Measurements from ENCODE around the gene PDE6H. TPM values are rescaled to one million over a fixed set of nuclear protein-coding genes. Genes with fewer than 3 reads are reported as not detected.

Gene PDE6H
- polyA plus RNA-seq, 2 of the 4 experiments (the other 2 are of a cell fraction): not detected

GRCh38 chr12:14974633-14975032 lies 1.8 kb downstream of the PDE6H start:
- FAIRE-seq: no peak
- WGBS (ENCODE audit: missing lambda C conversion rate): 38% methylated on average over 3 of the region's 3 CpGs
- TF ChIP-seq CHD2 (IDR thresholded peaks at IDR 0.05; ENCODE audit: low read length, partially characterized antibody): no peak
- TF ChIP-seq JUN (IDR thresholded peaks at IDR 0.05): no peak
- TF ChIP-seq RFX5 (IDR thresholded peaks at IDR 0.05): no peak
- TF ChIP-seq REST (IDR thresholded peaks at IDR 0.05): no peak
- TF ChIP-seq CBX8 (IDR thresholded peaks at IDR 0.05): no peak
- no peak for TF ChIP-seq BHLHE40 (IDR thresholded peaks at IDR 0.05; ENCODE audit: low read depth, low read length)
- TF ChIP-seq ATOH8 (CRISPR knock-in tag; IDR thresholded peaks at IDR 0.05; ENCODE audit: low read depth): no peak
- H3K9me3 ChIP-seq: no peaks in the 10 kb centered on the region
- H3K4me1 ChIP-seq: 0 out of 3 replicates have a peak, but pooled peaks cover 3% of the 10 kb centered on the region
- CTCF ChIA-PET: interaction anchor here (1.0 kb wide), 1 partner anchor 21 kb away, joined by 3 read pairs; no protein-coding TSS in a partner anchor
- H3K27ac ChIP-seq: no peak overlapping the region
- no peak for ATAC-seq
- H3K4me3 ChIP-seq: no peak overlapping the region
- no peak for DNase-seq (ENCODE audit: low read depth in 1 of 2, low spot score in 1 of 2)
- no peak overlapping the region for H3K4me2 ChIP-seq
- POLR2A ChIA-PET: no interaction called here

GRCh38 chr12:14975457-14975856 lies 2.6 kb downstream of the PDE6H start:
- H3K4me3 ChIP-seq: no peak overlapping the region
- no peak overlapping the region for H3K4me2 ChIP-seq
- H3K27ac ChIP-seq: no peak overlapping the region
- 80% methylated on average over 4 of the region's 4 CpGs for WGBS (ENCODE audit: missing lambda C conversion rate)
- POLR2A ChIA-PET: no interaction called here
- no peaks in the 10 kb centered on the region for H3K9me3 ChIP-seq
- DNase-seq (ENCODE audit: low read depth in 1 of 2, low spot score in 1 of 2): no peak
- 0 out of 3 replicates have a peak, but pooled peaks cover 2% of the 10 kb centered on the region for H3K4me1 ChIP-seq
- no peak for FAIRE-seq
- TF ChIP-seq TFCP2L1 (CRISPR knock-in tag; IDR thresholded peaks at IDR 0.05) (no peak), MAX (IDR thresholded peaks at IDR 0.05) (no peak), HOXB13 (CRISPR knock-in tag; IDR thresholded peaks at IDR 0.05; ENCODE audit: low read depth) (no peak)
- no peak for ATAC-seq
- CTCF ChIA-PET: interaction anchor here (0.6 to 1.6 kb wide), 3 partner anchors 20 to 246 kb away, joined by 3 to 4 read pairs (median 3); partner anchors contain the start of gene RERG

GRCh38 chr12:14976658-14977057 lies 3.8 kb downstream of the PDE6H start:
- Histone ChIP-seq H3K9me3 (no peaks in the 10 kb centered on the region), H3K27ac (no peak overlapping the region), H3K4me2 (no peak overlapping the region), H3K4me1 (no peaks in the 10 kb centered on the region), H3K4me3 (no peak overlapping the region)
- no peak for DNase-seq (ENCODE audit: low read depth in 1 of 2, low spot score in 1 of 2)
- TF ChIP-seq HOXA7 (CRISPR knock-in tag; IDR thresholded peaks at IDR 0.05) (no peak), EHMT2 (IDR thresholded peaks at IDR 0.05; ENCODE audit: low read depth) (no peak), JUNB (IDR thresholded peaks at IDR 0.05) (no peak), POLR2AphosphoS2 (conservative IDR thresholded peaks at IDR 0.05; ENCODE audit: low read length) (no peak), RARB (CRISPR knock-in tag; IDR thresholded peaks at IDR 0.05) (no peak), BCL3 (IDR thresholded peaks at IDR 0.05) (no peak), ELK1 (IDR thresholded peaks at IDR 0.05; ENCODE audit: low read depth, low read length) (no peak), RFX5 (IDR thresholded peaks at IDR 0.05) (no peak), MAX (IDR thresholded peaks at IDR 0.05) (no peak), RNF2 (IDR thresholded peaks at IDR 0.05; ENCODE audit: borderline replicate concordance, low read depth) (no peak), FOSL2 (IDR thresholded peaks at IDR 0.05) (no peak), FOSL2 (CRISPR knock-in tag; IDR thresholded peaks at IDR 0.05) (no peak), BHLHE40 (IDR thresholded peaks at IDR 0.05; ENCODE audit: low read depth, low read length) (no peak), HEYL (CRISPR knock-in tag; IDR thresholded peaks at IDR 0.05) (no peak), HES2 (IDR thresholded peaks at IDR 0.05) (no peak), NFE2L2 (conservative IDR thresholded peaks at IDR 0.05; ENCODE audit: low read length) (no peak), HDAC2 (IDR thresholded peaks at IDR 0.05) (no peak), CHD2 (IDR thresholded peaks at IDR 0.05; ENCODE audit: low read length, partially characterized antibody) (no peak), HOXB5 (CRISPR knock-in tag; IDR thresholded peaks at IDR 0.05) (no peak), FOSB (CRISPR knock-in tag; IDR thresholded peaks at IDR 0.05) (no peak)
- no peak for FAIRE-seq
- WGBS (ENCODE audit: missing lambda C conversion rate): 80% methylated on average over 3 of the region's 3 CpGs
- no peak for ATAC-seq
- ChIA-PET CTCF (interaction anchor here (1.6 kb wide), 1 partner anchor 245 kb away, joined by 4 read pairs; the partner anchor contains the start of gene RERG), POLR2A (no interaction called here)

All from A549 (cell line).